Lower lobe of right lung (tissue), 2 donors: Measurements from ENCODE around the gene DNAJB5. TPM values are rescaled to one million over a fixed set of nuclear protein-coding genes. Genes with fewer than 3 reads are reported as not detected.

ENCODE experiments used
- ATAC-seq, 2 donors: fragments of 200-7000 bp; cut with Tn5 transposase; one replicate each; pipeline ENCODE4 v1.9.1; 2020 to 2022; ENCODE audit warnings: mild to moderate bottlenecking in 2 of 2, moderate library complexity in 2 of 2
- DNase-seq: peaks from one replicate; pipeline ENCODE4 v3.0.0-alpha.2; 2020
- H3K27ac ChIP-seq: fragments of 200-600 bp; one replicate; pipeline ENCODE4 v1.8.0; 2022
- H3K27me3 ChIP-seq: fragments of 200-600 bp; one replicate; pipeline ENCODE4 v1.8.0; 2022; ENCODE audit warnings: low read depth
- H3K36me3 ChIP-seq: fragments of 200-600 bp; one replicate; pipeline ENCODE4 v1.8.0; 2022; ENCODE audit warnings: mild to moderate bottlenecking
- H3K4me1 ChIP-seq: fragments of 200-600 bp; one replicate; pipeline ENCODE4 v1.8.0; 2022
- H3K4me3 ChIP-seq: fragments of 200-600 bp; one replicate; pipeline ENCODE4 v1.8.0; 2022; ENCODE audit warnings: mild to moderate bottlenecking
- H3K9me3 ChIP-seq: fragments of 200-600 bp; one replicate; pipeline ENCODE4 v1.8.0; 2022
- intact Hi-C: fragments of 100-400 bp; cut with DNase I; formaldehyde crosslinking; loops from one replicate; pipeline ENCODE4 v1.11.0; 2022
- total RNA-seq: library from RNA; stranded (reverse); fragmentation: NEBNext Ultra II Directional; extraction: Animal tissue kit (Norgen Biotek cat#: 25700); gene quantifications from one replicate; pipeline ENCODE4 v1.2.1, GENCODE V29; 2021
- TF ChIP-seq, protein P1 (sequence below): fragments of 200-600 bp; IDR thresholded peaks from one replicate; pipeline ENCODE4 v1.8.0; 2022; ENCODE audit warnings: antibody characterized with exemption, mild to moderate bottlenecking
- donor health status: DM: no; HTN: yes; CAD: no; lungs with severe emphysema.

DNAJB5 gene
- total RNA-seq, 1 donor from 2014 or later: 6.0 TPM

DNA sequence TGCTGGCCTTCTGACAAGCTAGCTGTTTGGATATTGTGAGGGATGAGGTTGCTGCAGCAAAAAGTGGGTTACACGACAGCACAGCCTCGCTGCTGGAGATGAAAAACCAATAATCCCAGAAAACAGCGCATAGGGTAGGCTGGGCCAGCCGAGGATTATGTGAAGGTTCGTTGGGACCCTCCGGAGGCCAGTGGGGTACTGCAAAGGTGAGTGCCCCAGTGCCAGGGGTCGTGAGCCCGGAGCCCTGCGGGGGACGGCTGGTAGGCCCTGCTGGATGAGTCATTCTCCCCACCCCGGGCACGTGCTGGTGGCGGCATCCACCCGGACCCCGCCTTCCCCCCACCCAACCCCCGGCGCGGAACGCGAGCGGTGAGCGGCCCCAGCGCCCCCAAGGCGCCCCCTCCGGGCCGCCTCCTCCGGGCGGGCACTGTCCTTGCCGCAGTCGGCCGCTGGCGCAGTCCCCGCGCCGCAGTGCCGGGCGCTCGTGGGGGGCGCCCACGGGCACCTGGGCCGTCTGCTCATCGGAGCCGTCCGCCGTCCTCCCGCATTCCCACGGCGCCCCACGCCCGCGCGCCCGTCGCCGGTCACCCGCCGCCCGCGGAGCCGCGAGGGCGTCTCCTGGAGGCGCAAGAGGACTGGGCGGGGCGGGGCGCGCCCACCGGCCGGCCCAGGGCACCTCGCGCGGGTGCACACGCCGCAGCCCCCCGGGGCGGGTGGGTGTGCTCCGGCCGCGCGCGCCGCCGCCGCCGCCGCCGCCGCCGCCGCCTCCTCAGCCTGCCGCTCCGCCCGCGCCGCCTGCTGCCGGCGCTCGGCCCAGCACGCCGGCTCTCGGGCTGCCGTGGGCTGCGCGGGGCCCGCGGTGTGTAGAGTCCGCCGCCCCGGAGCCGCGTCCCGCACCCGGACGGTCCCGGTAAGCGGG, 31.8 kb upstream of the DNAJB5 start, which contains the start of gene PHF24:
Gene PHF24 (plus strand): TSS at position 794 of the 919 bp plus-strand sequence. CDS start 13,014 bp downstream, outside the sequence.
- Histone ChIP-seq H3K9me3 (no peaks in the 10 kb centered on the region), H3K27me3 (peaks cover 27% of the 10 kb centered on the region), H3K36me3 (no peaks in the 10 kb centered on the region), H3K27ac (no peak within 1 kb of the TSS), H3K4me1 (peaks cover 4% of the 10 kb centered on the region), H3K4me3 (peak within 1 kb of the TSS; percentile 43)
- TF ChIP-seq, protein P1, sequence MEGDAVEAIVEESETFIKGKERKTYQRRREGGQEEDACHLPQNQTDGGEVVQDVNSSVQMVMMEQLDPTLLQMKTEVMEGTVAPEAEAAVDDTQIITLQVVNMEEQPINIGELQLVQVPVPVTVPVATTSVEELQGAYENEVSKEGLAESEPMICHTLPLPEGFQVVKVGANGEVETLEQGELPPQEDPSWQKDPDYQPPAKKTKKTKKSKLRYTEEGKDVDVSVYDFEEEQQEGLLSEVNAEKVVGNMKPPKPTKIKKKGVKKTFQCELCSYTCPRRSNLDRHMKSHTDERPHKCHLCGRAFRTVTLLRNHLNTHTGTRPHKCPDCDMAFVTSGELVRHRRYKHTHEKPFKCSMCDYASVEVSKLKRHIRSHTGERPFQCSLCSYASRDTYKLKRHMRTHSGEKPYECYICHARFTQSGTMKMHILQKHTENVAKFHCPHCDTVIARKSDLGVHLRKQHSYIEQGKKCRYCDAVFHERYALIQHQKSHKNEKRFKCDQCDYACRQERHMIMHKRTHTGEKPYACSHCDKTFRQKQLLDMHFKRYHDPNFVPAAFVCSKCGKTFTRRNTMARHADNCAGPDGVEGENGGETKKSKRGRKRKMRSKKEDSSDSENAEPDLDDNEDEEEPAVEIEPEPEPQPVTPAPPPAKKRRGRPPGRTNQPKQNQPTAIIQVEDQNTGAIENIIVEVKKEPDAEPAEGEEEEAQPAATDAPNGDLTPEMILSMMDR: no peak
- no peak for DNase-seq
- ATAC-seq: peak; percentile 61 to 80
- intact Hi-C loops: no loop called here

GRCh38 chr9:34958411-34958982, 31.0 kb upstream of the DNAJB5 start:
- DNase-seq (no peak), ATAC-seq (peak in 1 of 2 donors; percentile 17)
- Histone ChIP-seq H3K27me3 (peaks cover 35% of the 10 kb centered on the region), H3K4me3 (peak overlapping the region; percentile 43), H3K36me3 (no peaks in the 10 kb centered on the region), H3K9me3 (no peaks in the 10 kb centered on the region), H3K27ac (no peak overlapping the region), H3K4me1 (peaks cover 4% of the 10 kb centered on the region)
- intact Hi-C loops: no loop called here
- TF ChIP-seq, protein P1: no peak

GRCh38 chr9:34959461-34959860, 30.1 kb upstream of the DNAJB5 start:
- peaks cover 35% of the 10 kb centered on the region for H3K27me3 ChIP-seq
- no peak overlapping the region for H3K27ac ChIP-seq
- TF ChIP-seq, protein P1: no peak
- no peak overlapping the region for H3K4me3 ChIP-seq
- intact Hi-C loops: no loop called here
- no peaks in the 10 kb centered on the region for H3K36me3 ChIP-seq
- H3K9me3 ChIP-seq: no peaks in the 10 kb centered on the region
- H3K4me1 ChIP-seq: peaks cover 4% of the 10 kb centered on the region
- no peak for ATAC-seq
- DNase-seq: no peak

DNA sequence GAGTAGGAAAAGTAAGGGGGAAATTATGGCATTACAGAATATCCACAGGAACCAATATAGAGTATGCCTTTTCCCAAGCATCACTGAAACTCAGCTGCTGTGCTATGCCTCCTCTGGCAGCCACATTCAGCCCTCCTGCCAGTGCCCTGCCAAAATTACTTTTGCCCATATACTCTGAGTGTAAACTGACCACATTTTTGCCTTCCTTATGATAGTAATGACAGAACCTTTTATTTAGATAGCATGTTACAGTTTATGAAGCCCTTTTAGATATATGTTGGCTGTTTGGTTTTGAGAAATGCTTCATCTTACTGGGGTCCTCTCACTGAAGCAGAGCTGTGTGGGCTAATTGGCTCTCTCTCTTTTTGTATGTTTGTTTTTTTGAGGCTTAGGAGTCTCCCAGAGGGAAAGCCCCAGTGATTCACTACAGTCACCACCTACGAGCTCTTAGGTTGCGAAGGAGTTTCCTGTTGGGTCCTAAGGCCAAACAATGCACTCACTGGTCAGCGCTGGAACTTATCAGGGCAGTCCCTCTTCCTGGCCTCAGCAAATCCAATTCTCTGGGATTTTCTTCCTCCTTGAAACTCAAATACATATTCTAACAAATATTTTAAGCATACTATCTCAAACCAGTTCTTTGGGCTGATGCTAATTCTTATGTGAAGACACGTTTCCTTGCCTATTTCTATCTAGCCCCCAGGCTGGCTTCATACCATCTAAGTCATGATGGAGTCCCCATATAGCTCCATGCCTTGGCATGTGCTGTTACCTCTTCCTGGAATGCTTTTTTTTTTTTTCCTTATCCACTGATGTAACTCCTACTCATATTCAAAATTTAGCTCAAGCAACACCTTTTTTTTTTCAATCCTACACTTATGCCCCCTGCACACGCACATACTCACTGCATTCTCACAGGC, 27.7 kb upstream of the DNAJB5 start:
- TF ChIP-seq, protein P1: no peak
- intact Hi-C loops: no loop called here
- H3K4me3 ChIP-seq: no peak overlapping the region
- H3K9me3 ChIP-seq: no peaks in the 10 kb centered on the region
- H3K4me1 ChIP-seq: peaks cover 4% of the 10 kb centered on the region
- no peak overlapping the region for H3K27ac ChIP-seq
- H3K36me3 ChIP-seq: no peaks in the 10 kb centered on the region
- ATAC-seq (peak; percentile 58 to 73), DNase-seq (no peak)
- H3K27me3 ChIP-seq: peaks cover 42% of the 10 kb centered on the region

DNA sequence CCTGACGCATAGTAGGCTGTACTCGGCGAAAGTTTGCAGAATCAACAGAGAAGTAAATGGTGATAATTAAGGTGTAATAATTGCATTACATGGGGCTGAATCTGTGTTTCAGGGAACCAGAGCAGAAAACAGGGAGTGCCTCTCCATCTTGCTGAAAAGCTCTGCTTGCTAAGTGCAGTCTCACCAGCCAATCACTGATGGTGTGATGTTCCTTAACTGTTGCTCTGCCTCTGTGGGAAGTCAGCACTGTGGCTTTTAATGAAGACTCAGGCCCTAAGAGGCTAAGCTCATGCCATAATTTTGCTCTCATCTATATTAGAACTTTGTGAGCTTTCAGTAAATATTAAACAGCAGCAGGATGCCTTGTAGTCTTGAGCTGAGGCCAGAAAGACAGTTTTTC, 27.0 kb upstream of the DNAJB5 start:
- Histone ChIP-seq H3K9me3 (no peaks in the 10 kb centered on the region), H3K4me1 (peaks cover 4% of the 10 kb centered on the region), H3K4me3 (no peak overlapping the region), H3K27me3 (peaks cover 36% of the 10 kb centered on the region), H3K27ac (no peak overlapping the region), H3K36me3 (no peaks in the 10 kb centered on the region)
- intact Hi-C loops: no loop called here
- ATAC-seq (no peak), DNase-seq (no peak)
- TF ChIP-seq, protein P1: no peak
